ENCODE results near the gene MAD2L2.

The MAD2L2 gene

GRCh38 chr1:11640944-11641343, 40.0 kb downstream of the MAD2L2 start:
- TF ChIP-seq, protein P1, sequence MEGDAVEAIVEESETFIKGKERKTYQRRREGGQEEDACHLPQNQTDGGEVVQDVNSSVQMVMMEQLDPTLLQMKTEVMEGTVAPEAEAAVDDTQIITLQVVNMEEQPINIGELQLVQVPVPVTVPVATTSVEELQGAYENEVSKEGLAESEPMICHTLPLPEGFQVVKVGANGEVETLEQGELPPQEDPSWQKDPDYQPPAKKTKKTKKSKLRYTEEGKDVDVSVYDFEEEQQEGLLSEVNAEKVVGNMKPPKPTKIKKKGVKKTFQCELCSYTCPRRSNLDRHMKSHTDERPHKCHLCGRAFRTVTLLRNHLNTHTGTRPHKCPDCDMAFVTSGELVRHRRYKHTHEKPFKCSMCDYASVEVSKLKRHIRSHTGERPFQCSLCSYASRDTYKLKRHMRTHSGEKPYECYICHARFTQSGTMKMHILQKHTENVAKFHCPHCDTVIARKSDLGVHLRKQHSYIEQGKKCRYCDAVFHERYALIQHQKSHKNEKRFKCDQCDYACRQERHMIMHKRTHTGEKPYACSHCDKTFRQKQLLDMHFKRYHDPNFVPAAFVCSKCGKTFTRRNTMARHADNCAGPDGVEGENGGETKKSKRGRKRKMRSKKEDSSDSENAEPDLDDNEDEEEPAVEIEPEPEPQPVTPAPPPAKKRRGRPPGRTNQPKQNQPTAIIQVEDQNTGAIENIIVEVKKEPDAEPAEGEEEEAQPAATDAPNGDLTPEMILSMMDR (IDR thresholded peaks at IDR 0.05; ENCODE audit: low read depth, low read length, missing control alignments) = no peak
- H3K4me3 ChIP-seq (ENCODE audit: low read depth, low read length) = no peak overlapping the region
- H3K27me3 ChIP-seq (replicated peaks) = no peaks in the 10 kb centered on the region
- in situ Hi-C loops (cut with HindIII; ENCODE audit: low pct_ligation_motif_present, low sequenced_read_pairs) = loop anchor here (25.0 kb wide), 1 partner anchor 404 kb away; no protein-coding TSS in a partner anchor
- no peak overlapping the region for H3K27ac ChIP-seq
- no peaks in the 10 kb centered on the region for H3K36me3 ChIP-seq (replicated peaks)
- no peak for DNase-seq

- Histone ChIP-seq H3K27ac (no peak overlapping the region), H3K4me3 (ENCODE audit: low read depth, low read length) (no peak overlapping the region), H3K27me3 (replicated peaks) (no peaks in the 10 kb centered on the region), H3K36me3 (replicated peaks) (no peaks in the 10 kb centered on the region)
- in situ Hi-C loops (cut with HindIII; ENCODE audit: low pct_ligation_motif_present, low sequenced_read_pairs) = loop anchor here (25.0 kb wide), 1 partner anchor 403 kb away; no protein-coding TSS in a partner anchor
- TF ChIP-seq, protein P1 (IDR thresholded peaks at IDR 0.05; ENCODE audit: low read depth, low read length, missing control alignments) = no peak
- no peak for DNase-seq
Observed at GRCh38 chr1:11640101-11640500, 40.8 kb downstream of the MAD2L2 start.

DNA sequence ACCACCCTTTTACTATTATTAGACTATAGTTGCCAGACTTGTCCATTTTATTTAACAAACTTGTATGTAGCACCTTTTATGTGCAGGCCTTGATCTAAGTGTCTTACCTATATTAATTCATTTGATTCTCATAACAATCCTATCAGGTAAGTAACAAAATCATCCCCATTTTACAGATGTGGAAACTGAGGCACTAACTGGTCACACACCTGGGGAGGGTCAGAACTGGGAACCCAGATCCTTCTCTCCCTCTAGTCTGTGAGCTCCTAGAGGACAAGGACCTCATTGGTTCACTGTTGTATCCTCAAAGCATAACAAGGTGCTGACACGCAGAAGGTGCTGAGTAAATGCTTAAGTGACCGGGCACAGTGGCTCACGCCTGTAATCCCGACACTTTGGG, 41.6 kb downstream of the MAD2L2 start:
- H3K27me3 ChIP-seq (replicated peaks) = no peaks in the 10 kb centered on the region
- H3K27ac ChIP-seq = no peak overlapping the region
- no peaks in the 10 kb centered on the region for H3K36me3 ChIP-seq (replicated peaks)
- no peak for DNase-seq
- TF ChIP-seq, protein P1 (IDR thresholded peaks at IDR 0.05; ENCODE audit: low read depth, low read length, missing control alignments) = no peak
- H3K4me3 ChIP-seq (ENCODE audit: low read depth, low read length) = no peak overlapping the region
- in situ Hi-C loops (cut with HindIII; ENCODE audit: low pct_ligation_motif_present, low sequenced_read_pairs) = loop anchor here (25.0 kb wide), 1 partner anchor 402 kb away; no protein-coding TSS in a partner anchor

DNA sequence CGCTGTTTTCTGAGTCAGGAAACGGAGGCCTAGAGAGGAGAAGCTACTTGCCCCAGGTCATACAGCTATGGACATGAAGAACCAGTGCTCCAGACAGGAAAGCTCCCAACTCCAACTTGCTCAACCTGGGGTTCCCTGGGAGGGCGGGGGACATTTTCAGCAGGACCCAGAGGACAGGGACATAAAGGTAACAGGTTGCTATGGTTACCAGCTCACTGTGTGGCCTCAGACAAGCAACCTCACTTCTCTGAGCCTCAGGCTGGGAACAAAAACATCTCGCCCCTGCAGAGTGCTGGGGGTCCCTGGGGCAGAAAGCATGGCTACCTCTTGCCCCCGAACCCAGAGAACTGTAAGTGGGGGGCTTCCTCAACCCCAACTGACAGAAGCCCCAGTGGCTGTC, 42.8 kb downstream of the MAD2L2 start:
- no peak for DNase-seq
- H3K27ac ChIP-seq = no peak overlapping the region
- H3K36me3 ChIP-seq (replicated peaks) = no peaks in the 10 kb centered on the region
- no peak overlapping the region for H3K4me3 ChIP-seq (ENCODE audit: low read depth, low read length)
- no peaks in the 10 kb centered on the region for H3K27me3 ChIP-seq (replicated peaks)
- in situ Hi-C loops (cut with HindIII; ENCODE audit: low pct_ligation_motif_present, low sequenced_read_pairs) = loop anchor here (25.0 kb wide), 1 partner anchor 401 kb away; no protein-coding TSS in a partner anchor
- TF ChIP-seq, protein P1 (IDR thresholded peaks at IDR 0.05; ENCODE audit: low read depth, low read length, missing control alignments) = no peak

DNA sequence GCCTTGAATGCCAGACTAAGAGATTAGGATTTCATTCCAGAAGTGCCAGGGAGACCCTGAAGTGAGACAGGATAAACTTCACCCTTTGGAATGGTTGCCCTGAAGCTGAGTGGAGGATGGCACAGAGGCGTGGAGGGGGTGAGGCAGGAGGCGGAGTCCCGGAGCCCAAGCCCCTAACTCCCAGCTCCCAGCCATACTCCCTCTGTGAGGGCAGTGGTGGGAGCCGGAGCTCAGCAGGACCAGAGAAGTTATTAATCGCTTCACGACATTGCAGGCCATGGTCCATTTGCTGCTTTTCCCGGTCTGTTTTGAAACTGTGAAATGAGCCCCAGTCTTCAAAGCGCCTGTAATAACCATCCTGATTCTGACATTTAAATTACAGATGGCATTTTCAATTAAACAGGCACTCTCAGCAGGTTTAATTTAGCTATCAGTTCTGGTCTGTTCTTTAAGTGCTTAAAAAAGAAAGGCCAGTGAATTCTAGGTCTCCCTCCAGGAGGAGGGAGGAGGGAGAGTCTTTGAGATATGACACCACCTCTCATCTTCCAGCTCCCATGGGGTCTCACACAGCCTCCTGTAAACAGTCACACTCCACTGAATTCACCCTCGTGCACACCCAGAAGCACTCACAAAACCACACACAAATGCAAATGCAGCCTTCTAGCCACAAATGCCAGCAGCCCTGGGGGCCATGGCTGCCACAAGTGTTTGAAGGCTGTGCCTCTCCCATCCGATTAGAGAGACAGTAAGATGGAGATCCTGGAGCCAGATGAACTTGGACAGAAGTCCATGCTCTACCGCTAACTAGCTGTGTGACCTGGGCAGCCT, 46.4 kb downstream of the MAD2L2 start:
- Histone ChIP-seq H3K4me3 (ENCODE audit: low read depth, low read length) (no peak overlapping the region), H3K36me3 (replicated peaks) (no peaks in the 10 kb centered on the region), H3K27me3 (replicated peaks) (no peaks in the 10 kb centered on the region), H3K27ac (no peak overlapping the region)
- no peak for DNase-seq
- in situ Hi-C loops (cut with HindIII; ENCODE audit: low pct_ligation_motif_present, low sequenced_read_pairs) = loop anchor here (25.0 kb wide), 1 partner anchor 397 kb away; no protein-coding TSS in a partner anchor
- TF ChIP-seq, protein P1 (IDR thresholded peaks at IDR 0.05; ENCODE audit: low read depth, low read length, missing control alignments) = no peak
